ENCODE data around the gene AURKAIP1. TPM values are rescaled to one million over a fixed set of nuclear protein-coding genes. Genes with fewer than 3 reads are reported as not detected.

AURKAIP1 gene
- total RNA-seq (83.2 and 85.2 TPM in 2 replicates), polyA plus RNA-seq (42.2 and 66.9 TPM in 2 replicates), polyA minus RNA-seq (ENCODE audit: low replicate concordance) (7.1 and 8.1 TPM in 2 replicates)
- 92.6 and 179 TPM in 2 replicates for polyA plus RNA-seq (2012)

DNA sequence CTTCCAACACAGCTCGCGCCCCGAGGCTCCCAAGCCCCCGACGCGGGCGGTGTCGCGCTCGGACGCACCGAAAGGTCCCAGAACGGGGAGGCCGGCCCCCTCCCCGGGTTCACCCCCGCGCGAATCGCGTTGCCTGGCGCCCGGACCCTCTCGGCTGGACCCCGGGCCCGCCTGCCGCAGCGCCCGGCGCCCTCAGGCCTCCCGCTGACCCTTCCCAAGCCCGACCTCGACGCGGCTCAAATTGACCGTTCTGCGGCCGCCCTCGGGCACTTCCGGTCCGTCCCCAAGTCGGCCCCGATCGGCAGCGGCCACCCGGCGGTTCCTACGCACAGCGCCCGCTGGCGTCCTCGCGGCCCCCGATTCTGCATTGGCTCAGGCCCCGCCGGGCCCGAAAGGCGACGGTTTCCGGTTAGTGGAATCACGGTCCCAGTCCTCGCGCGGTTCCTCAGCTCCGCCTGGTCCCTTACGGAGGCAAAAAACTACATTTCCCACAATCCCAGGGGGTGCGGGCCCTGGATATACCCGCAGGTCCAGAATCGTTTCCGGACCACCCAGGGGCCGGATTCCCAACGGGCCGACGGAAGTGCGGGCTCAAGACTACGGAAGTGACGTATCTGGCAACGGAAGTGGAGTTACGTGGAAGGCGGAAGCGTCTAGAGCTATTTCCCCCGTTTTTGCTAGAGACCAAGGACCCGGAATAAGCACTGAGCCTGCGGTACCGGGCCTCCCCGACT lies at the start of gene AURKAIP1:
Gene AURKAIP1 (minus strand): TSS at position 279 of the 734 bp plus-strand sequence. CDS start 451 bp downstream, outside the sequence.
- H3K4me1 ChIP-seq (ENCODE audit: control insufficient read depth, extremely low read depth, insufficient read depth, low read length) = peaks cover 15% of the 10 kb centered on the region
- H3K4me2 ChIP-seq (ENCODE audit: extremely low read depth, insufficient read depth, low read length) = peak within 1 kb of the TSS; percentile 86
- H2AFZ ChIP-seq (ENCODE audit: low read length) = no peak within 1 kb of the TSS
- peaks cover 26% of the 10 kb centered on the region for H3K79me2 ChIP-seq (ENCODE audit: control insufficient read depth, insufficient read depth, low read length)
- no peaks in the 10 kb centered on the region for H4K20me1 ChIP-seq (ENCODE audit: control insufficient read depth, extremely low read depth, insufficient read depth, low read length)
- H3K9ac ChIP-seq (ENCODE audit: insufficient read depth, low read length) = peak within 1 kb of the TSS; percentile 84
- peak within 1 kb of the TSS; percentile 52 to 86 (median 72) for H3K4me3 ChIP-seq (replicated peaks in 1 of 4; ENCODE audit: control extremely low read depth in 1 of 4, insufficient read depth in 1 of 4, low read depth in 3 of 4, low read length in 4 of 4)
- peak; percentile 100 for DNase-seq (ENCODE audit: low read depth in 2 of 2)
- peaks cover 17% of the 10 kb centered on the region for H3K36me3 ChIP-seq (ENCODE audit: control insufficient read depth, insufficient read depth, low read length)
- peak within 1 kb of the TSS; percentile 94 for H3K27ac ChIP-seq (ENCODE audit: insufficient read depth, low read length)
- H3K9me3 ChIP-seq (ENCODE audit: control insufficient read depth, insufficient read depth, low read depth, low read length) = no peaks in the 10 kb centered on the region
- TF ChIP-seq CTCF (conservative IDR thresholded peaks at IDR 0.05 in 1 of 2, IDR thresholded peaks at IDR 0.05 in 1 of 2; ENCODE audit: low read depth in 1 of 2, low read length in 2 of 2) (peak; percentile 23 to 31), EZH2 (IDR thresholded peaks at IDR 0.05; ENCODE audit: low read length, missing control alignments) (no peak)
- no peaks in the 10 kb centered on the region for H3K27me3 ChIP-seq (ENCODE audit: control insufficient read depth, insufficient read depth, low read length)

DNA sequence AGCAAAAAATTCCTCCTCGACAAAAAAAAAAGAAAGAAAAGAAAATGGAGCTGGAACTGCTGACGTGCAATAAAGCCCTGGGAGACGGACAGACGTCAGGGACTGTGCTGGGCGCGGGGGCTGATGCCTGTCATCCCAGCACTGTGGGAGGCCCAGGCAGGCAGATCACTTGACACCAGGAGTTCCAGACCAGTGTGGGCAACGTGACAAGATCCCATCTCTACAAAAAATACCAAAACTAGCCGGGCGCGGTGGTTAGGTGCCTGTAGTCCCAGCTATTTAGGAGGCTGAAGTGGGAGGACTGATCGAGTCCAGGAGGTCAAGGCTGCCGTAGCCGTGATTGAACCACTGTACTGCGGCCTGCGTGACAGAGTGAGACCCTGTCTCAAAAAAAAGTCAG lies 49.7 kb upstream of the AURKAIP1 start:
- DNase-seq (ENCODE audit: low read depth in 2 of 2) = no peak
- Histone ChIP-seq H3K4me1 (ENCODE audit: control insufficient read depth, extremely low read depth, insufficient read depth, low read length) (peaks cover 7% of the 10 kb centered on the region), H2AFZ (ENCODE audit: low read length) (no peak overlapping the region), H3K36me3 (ENCODE audit: control insufficient read depth, insufficient read depth, low read length) (no peaks in the 10 kb centered on the region), H3K9ac (ENCODE audit: insufficient read depth, low read length) (no peak overlapping the region), H3K27me3 (ENCODE audit: control insufficient read depth, insufficient read depth, low read length) (no peaks in the 10 kb centered on the region), H3K4me2 (ENCODE audit: extremely low read depth, insufficient read depth, low read length) (no peak overlapping the region), H3K79me2 (ENCODE audit: control insufficient read depth, insufficient read depth, low read length) (no peaks in the 10 kb centered on the region), H3K9me3 (ENCODE audit: control insufficient read depth, insufficient read depth, low read depth, low read length) (no peaks in the 10 kb centered on the region), H4K20me1 (ENCODE audit: control insufficient read depth, extremely low read depth, insufficient read depth, low read length) (no peaks in the 10 kb centered on the region), H3K27ac (ENCODE audit: insufficient read depth, low read length) (no peak overlapping the region), H3K4me3 (replicated peaks in 1 of 4; ENCODE audit: control extremely low read depth in 1 of 4, insufficient read depth in 1 of 4, low read depth in 3 of 4, low read length in 4 of 4) (no peak overlapping the region)
- TF ChIP-seq EZH2 (IDR thresholded peaks at IDR 0.05; ENCODE audit: low read length, missing control alignments) = no peak
- no peak for TF ChIP-seq CTCF (conservative IDR thresholded peaks at IDR 0.05 in 1 of 2, IDR thresholded peaks at IDR 0.05 in 1 of 2; ENCODE audit: low read depth in 1 of 2, low read length in 2 of 2)

- TF ChIP-seq CTCF (conservative IDR thresholded peaks at IDR 0.05 in 1 of 2, IDR thresholded peaks at IDR 0.05 in 1 of 2; ENCODE audit: low read depth in 1 of 2, low read length in 2 of 2) = no peak
- TF ChIP-seq EZH2 (IDR thresholded peaks at IDR 0.05; ENCODE audit: low read length, missing control alignments) = no peak
- Histone ChIP-seq H4K20me1 (ENCODE audit: control insufficient read depth, extremely low read depth, insufficient read depth, low read length) (no peaks in the 10 kb centered on the region), H3K36me3 (ENCODE audit: control insufficient read depth, insufficient read depth, low read length) (no peaks in the 10 kb centered on the region), H3K4me3 (replicated peaks in 1 of 4; ENCODE audit: control extremely low read depth in 1 of 4, insufficient read depth in 1 of 4, low read depth in 3 of 4, low read length in 4 of 4) (no peak overlapping the region), H3K27me3 (ENCODE audit: control insufficient read depth, insufficient read depth, low read length) (no peaks in the 10 kb centered on the region), H3K4me1 (ENCODE audit: control insufficient read depth, extremely low read depth, insufficient read depth, low read length) (peaks cover 4% of the 10 kb centered on the region), H3K9me3 (ENCODE audit: control insufficient read depth, insufficient read depth, low read depth, low read length) (no peaks in the 10 kb centered on the region), H3K9ac (ENCODE audit: insufficient read depth, low read length) (no peak overlapping the region), H3K4me2 (ENCODE audit: extremely low read depth, insufficient read depth, low read length) (no peak overlapping the region), H3K79me2 (ENCODE audit: control insufficient read depth, insufficient read depth, low read length) (no peaks in the 10 kb centered on the region), H2AFZ (ENCODE audit: low read length) (no peak overlapping the region), H3K27ac (ENCODE audit: insufficient read depth, low read length) (no peak overlapping the region)
- no peak for DNase-seq (ENCODE audit: low read depth in 2 of 2)
Measured at GRCh38 chr1:1423245-1423597, 48.2 kb upstream of the AURKAIP1 start.
